ENCODE measurements around the gene EXO5.
"Not testable (repeated sequence)": the region's sequence is repeated elsewhere in the genome, so short reads cannot be mapped to it uniquely, and the experiment has no call there.

DNA sequence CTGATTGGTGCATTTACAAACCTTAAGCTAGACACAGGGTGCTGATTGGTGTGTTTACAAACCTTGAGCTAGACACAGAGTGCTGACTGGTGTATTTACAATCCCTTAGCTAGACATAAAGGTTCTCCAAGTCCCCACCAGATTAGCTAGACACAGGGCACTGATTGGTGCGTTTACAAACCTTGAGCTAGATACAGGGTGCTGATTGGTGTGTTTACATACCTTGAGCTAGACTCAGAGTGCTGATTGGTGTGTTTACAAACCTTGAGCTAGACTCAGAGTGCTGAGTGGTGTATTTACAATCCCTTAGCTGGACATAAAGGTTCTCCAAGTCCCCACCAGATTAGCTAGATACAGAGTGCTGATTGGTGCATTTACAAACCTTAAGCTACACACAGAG, 49.7 kb downstream of the EXO5 start:
- TF ChIP-seq, protein P1, sequence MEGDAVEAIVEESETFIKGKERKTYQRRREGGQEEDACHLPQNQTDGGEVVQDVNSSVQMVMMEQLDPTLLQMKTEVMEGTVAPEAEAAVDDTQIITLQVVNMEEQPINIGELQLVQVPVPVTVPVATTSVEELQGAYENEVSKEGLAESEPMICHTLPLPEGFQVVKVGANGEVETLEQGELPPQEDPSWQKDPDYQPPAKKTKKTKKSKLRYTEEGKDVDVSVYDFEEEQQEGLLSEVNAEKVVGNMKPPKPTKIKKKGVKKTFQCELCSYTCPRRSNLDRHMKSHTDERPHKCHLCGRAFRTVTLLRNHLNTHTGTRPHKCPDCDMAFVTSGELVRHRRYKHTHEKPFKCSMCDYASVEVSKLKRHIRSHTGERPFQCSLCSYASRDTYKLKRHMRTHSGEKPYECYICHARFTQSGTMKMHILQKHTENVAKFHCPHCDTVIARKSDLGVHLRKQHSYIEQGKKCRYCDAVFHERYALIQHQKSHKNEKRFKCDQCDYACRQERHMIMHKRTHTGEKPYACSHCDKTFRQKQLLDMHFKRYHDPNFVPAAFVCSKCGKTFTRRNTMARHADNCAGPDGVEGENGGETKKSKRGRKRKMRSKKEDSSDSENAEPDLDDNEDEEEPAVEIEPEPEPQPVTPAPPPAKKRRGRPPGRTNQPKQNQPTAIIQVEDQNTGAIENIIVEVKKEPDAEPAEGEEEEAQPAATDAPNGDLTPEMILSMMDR (IDR thresholded peaks at IDR 0.05 in 4 of 5, conservative IDR thresholded peaks at IDR 0.05 in 1 of 5) = not testable (repeated sequence)
- TF ChIP-seq POLR2A (IDR thresholded peaks at IDR 0.05) = not testable (repeated sequence)

Measured in gastrocnemius medialis (tissue), 4 donors.